A673 (cell line): ENCODE data around the gene NCOA3. TPM values are rescaled to one million over a fixed set of nuclear protein-coding genes. Genes with fewer than 3 reads are reported as not detected.
A peak's percentile ranks its signal among the peaks of the same experiment; 100 is the strongest.
"Not testable (repeated sequence)": the region's sequence is repeated elsewhere in the genome, so short reads cannot be mapped to it uniquely, and the experiment has no call there.

Source experiments
- BruUV-seq: library from RNA; stranded (reverse); fragments of 400-500 nt; replicated peaks from 2 replicates; lab custom pipeline; 2021; lab: Mats Ljungman, UMichigan
- CTCF ChIA-PET: fragments of 300-600 bp; sonication (Branson Sonifier 250); formaldehyde crosslinking; loops from one replicate; lab custom pipeline; 2022; ENCODE audit warnings: antibody characterized with exemption; lab: Charles Lee
- POLR2A ChIA-PET: fragments of 300-600 bp; sonication (Branson Sonifier 250); formaldehyde crosslinking; loops from one replicate; lab custom pipeline; 2022; ENCODE audit warnings: antibody characterized with exemption; ENCODE audit not compliant: low non-redundant PET; lab: Charles Lee
- DNase-seq: peaks from one replicate; pipeline ENCODE4 v3.0.0-alpha.2; 2015; ENCODE audit warnings: low spot score
- H3K27ac ChIP-seq: fragments of 200-600 bp; sonication (generic); 2 replicates; pipeline ENCODE4 v1.5.1; 2016; ENCODE audit warnings: mixed run types, low read depth, mild to moderate bottlenecking, mixed read lengths, antibody characterized with exemption, low read length; ENCODE audit not compliant: poor library complexity, severe bottlenecking
- H3K27me3 ChIP-seq: fragments of 200-600 bp; sonication (generic); replicated peaks from 2 replicates; pipeline ENCODE4 v1.6.1; 2017; ENCODE audit warnings: mixed run types, low read depth, mild to moderate bottlenecking, mixed read lengths, antibody characterized with exemption, low read length; ENCODE audit not compliant: insufficient read depth, poor library complexity
- H3K36me3 ChIP-seq: fragments of 200-600 bp; sonication (generic); 2 replicates; pipeline ENCODE4 v1.6.1; 2016; ENCODE audit warnings: mixed run types, mild to moderate bottlenecking, mixed read lengths, antibody characterized with exemption, low read length; ENCODE audit not compliant: insufficient read depth, poor library complexity, severe bottlenecking
- H3K4me1 ChIP-seq: fragments of 200-600 bp; sonication (generic); 2 replicates; pipeline ENCODE4 v1.6.1; 2017; ENCODE audit warnings: mixed run types, mild to moderate bottlenecking, mixed read lengths, antibody characterized with exemption, low read length; ENCODE audit not compliant: insufficient read depth, poor library complexity, severe bottlenecking
- H3K4me3 ChIP-seq: fragments of 200-600 bp; sonication (generic); 2 replicates; pipeline ENCODE4 v1.5.1; 2016; ENCODE audit warnings: low read depth, mixed run types, mild to moderate bottlenecking, mixed read lengths, low read length; ENCODE audit not compliant: poor library complexity, severe bottlenecking
- H3K9me3 ChIP-seq: fragments of 200-600 bp; sonication (generic); 2 replicates; pipeline ENCODE4 v1.6.1; 2016; ENCODE audit warnings: mixed run types, low read depth, mild to moderate bottlenecking, mixed read lengths, antibody characterized with exemption, low read length; ENCODE audit not compliant: poor library complexity, severe bottlenecking
- EZH2 ChIP-seq: fragments of 200-600 bp; sonication (generic); IDR thresholded peaks from 2 replicates; pipeline ENCODE4 v1.6.1; 2017; ENCODE audit warnings: borderline replicate concordance, low read depth, mild to moderate bottlenecking, mixed read lengths, antibody characterized with exemption, low read length; ENCODE audit not compliant: poor library complexity, severe bottlenecking
- intact Hi-C: fragments of 100-400 bp; cut with micrococcal nuclease; formaldehyde crosslinking; loops from one replicate; pipeline ENCODE4 v1.10.0; 2022; ENCODE audit not compliant: unreplicated experiment
- total RNA-seq: library from RNA; stranded (reverse); gene quantifications from 2 replicates; pipeline ENCODE4 v1.2.3, GENCODE V29; 2021
- TF ChIP-seq, protein P1 (sequence below): fragments of 300-800, 200-600 bp; sonication (generic); conservative IDR thresholded peaks from 2 replicates; pipeline ENCODE4 v1.5.1; 2017; ENCODE audit warnings: low read depth, mild to moderate bottlenecking, antibody characterized with exemption, low read length, moderate library complexity, mixed read lengths

Gene NCOA3
- total RNA-seq, 1 experiment from 2014 or later = 26.8 TPM

- no peak for DNase-seq
- no peak overlapping the region for H3K4me3 ChIP-seq
- ChIA-PET CTCF (no interaction called here), POLR2A (no interaction called here)
- no TSS peak for BruUV-seq
- TF ChIP-seq, protein P1, sequence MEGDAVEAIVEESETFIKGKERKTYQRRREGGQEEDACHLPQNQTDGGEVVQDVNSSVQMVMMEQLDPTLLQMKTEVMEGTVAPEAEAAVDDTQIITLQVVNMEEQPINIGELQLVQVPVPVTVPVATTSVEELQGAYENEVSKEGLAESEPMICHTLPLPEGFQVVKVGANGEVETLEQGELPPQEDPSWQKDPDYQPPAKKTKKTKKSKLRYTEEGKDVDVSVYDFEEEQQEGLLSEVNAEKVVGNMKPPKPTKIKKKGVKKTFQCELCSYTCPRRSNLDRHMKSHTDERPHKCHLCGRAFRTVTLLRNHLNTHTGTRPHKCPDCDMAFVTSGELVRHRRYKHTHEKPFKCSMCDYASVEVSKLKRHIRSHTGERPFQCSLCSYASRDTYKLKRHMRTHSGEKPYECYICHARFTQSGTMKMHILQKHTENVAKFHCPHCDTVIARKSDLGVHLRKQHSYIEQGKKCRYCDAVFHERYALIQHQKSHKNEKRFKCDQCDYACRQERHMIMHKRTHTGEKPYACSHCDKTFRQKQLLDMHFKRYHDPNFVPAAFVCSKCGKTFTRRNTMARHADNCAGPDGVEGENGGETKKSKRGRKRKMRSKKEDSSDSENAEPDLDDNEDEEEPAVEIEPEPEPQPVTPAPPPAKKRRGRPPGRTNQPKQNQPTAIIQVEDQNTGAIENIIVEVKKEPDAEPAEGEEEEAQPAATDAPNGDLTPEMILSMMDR = no peak
- TF ChIP-seq EZH2 = no peak
- H3K27me3 ChIP-seq = no peaks in the 10 kb centered on the region
- no peaks in the 10 kb centered on the region for H3K36me3 ChIP-seq
- H3K4me1 ChIP-seq = peaks cover 10% of the 10 kb centered on the region
- H3K27ac ChIP-seq = no peak overlapping the region
- no peaks in the 10 kb centered on the region for H3K9me3 ChIP-seq
- intact Hi-C loops = no loop called here
These were observed 2.6 kb upstream of the NCOA3 start for GRCh38 chr20:47499053-47499452.

- POLR2A ChIA-PET, DNase-seq, H3K4me3 ChIP-seq, H3K27me3 ChIP-seq, BruUV-seq, H3K27ac ChIP-seq, H3K9me3 ChIP-seq, CTCF ChIA-PET, H3K4me1 ChIP-seq, H3K36me3 ChIP-seq: not testable (repeated sequence)
- intact Hi-C loops = loop anchor here (10.0 kb wide), 1 partner anchor 115 kb away; no protein-coding TSS in a partner anchor
These were observed 1.6 kb upstream of the NCOA3 start for GRCh38 chr20:47500082-47500481.

DNA sequence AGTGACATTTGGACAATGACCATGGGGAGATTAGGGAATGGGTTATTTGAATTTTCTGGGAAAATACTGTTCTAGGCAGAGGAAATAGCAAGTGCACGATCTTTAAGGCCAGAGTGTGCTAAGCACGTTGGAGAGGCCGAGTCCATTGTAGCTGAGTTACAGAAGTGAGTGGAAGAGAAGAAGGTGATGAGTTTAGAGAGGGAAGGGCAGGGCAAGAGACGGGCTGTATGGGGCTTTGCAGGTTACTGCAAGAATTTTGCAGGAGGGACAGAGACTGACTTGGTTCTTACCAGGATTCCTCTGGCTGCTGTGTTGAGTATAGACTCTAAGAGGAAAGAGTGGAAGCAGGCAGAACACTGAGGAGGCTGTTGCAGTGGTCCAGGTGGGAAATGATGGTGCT is 1.1 kb upstream of the NCOA3 start:
- Histone ChIP-seq H3K27me3 (no peaks in the 10 kb centered on the region), H3K36me3 (no peaks in the 10 kb centered on the region), H3K9me3 (no peaks in the 10 kb centered on the region), H3K27ac (no peak overlapping the region), H3K4me3 (peak overlapping the region; percentile 88), H3K4me1 (peaks cover 4% of the 10 kb centered on the region)
- no peak for TF ChIP-seq EZH2
- TF ChIP-seq, protein P1 = no peak
- no TSS peak for BruUV-seq
- ChIA-PET POLR2A (no interaction called here), CTCF (no interaction called here)
- intact Hi-C loops = loop anchor here (10.0 kb wide), 1 partner anchor 114 kb away; no protein-coding TSS in a partner anchor
- DNase-seq = no peak

- Histone ChIP-seq H3K4me1 (peaks cover 4% of the 10 kb centered on the region), H3K9me3 (no peaks in the 10 kb centered on the region), H3K27ac (peak overlapping the region; percentile 93), H3K36me3 (no peaks in the 10 kb centered on the region), H3K4me3 (peak overlapping the region; percentile 88), H3K27me3 (no peaks in the 10 kb centered on the region)
- ChIA-PET CTCF (interaction anchor here (0.6 kb wide), 1 partner anchor 36 kb away, joined by 5 read pairs; no protein-coding TSS in a partner anchor), POLR2A (interaction anchor here (0.6 to 0.7 kb wide), 2 partner anchors 194 to 456 kb away, joined by 3 read pairs; no protein-coding TSS in a partner anchor)
- no peak for TF ChIP-seq EZH2
- TF ChIP-seq, protein P1 = no peak
- TSS peak; percentile 87 for BruUV-seq
- intact Hi-C loops = loop anchor here (10.0 kb wide), 1 partner anchor 114 kb away; no protein-coding TSS in a partner anchor
- no peak for DNase-seq
These were observed 588 bp upstream of the NCOA3 start for GRCh38 chr20:47501116-47501481.
